SK-N-SH (cell line): Measurements from ENCODE around the gene LYRM4. TPM values are rescaled to one million over a fixed set of nuclear protein-coding genes. Genes with fewer than 3 reads are reported as not detected.

ENCODE experiments used
- CTCF ChIA-PET: fragments of 300-600, 350-600 bp; formaldehyde crosslinking; extraction: SDS; loops from one replicate; lab custom pipeline; 2021; lab: Yijun Ruan, JAX
- POLR2A ChIA-PET: fragments of 350-600 bp; sonication (Branson Sonifier 250); formaldehyde crosslinking; extraction: SDS; loops from one replicate; lab custom pipeline; 2020; ENCODE audit warnings: antibody characterized with exemption, inconsistent platforms; lab: Yijun Ruan, JAX
- DNase-seq: peaks from one replicate; pipeline ENCODE4 v3.0.0; 2012
- H2AFZ ChIP-seq: fragments of 200-600 bp; sonication (generic); 2 replicates; pipeline ENCODE4 v1.8.1; 2016; ENCODE audit warnings: antibody characterized with exemption, mild to moderate bottlenecking, low read depth
- H3F3A ChIP-seq: fragments of 200-600 bp; sonication (generic); replicated peaks from 2 replicates; pipeline ENCODE3; 2016; ENCODE audit warnings: antibody characterized with exemption, mild to moderate bottlenecking; ENCODE audit not compliant: insufficient read depth
- H3K27ac ChIP-seq, 2 experiments: fragments of 200-500 bp in 1 of 2; fragments of 200-600 bp in 1 of 2; sonication (Bioruptor generic) in 1 of 2; sonication (generic), shearing (Covaris generic) in 1 of 2; 2 replicates each; pipeline versions ENCODE4 v1.5.1 to v1.6.1; 2014 to 2016; ENCODE audit warnings: low read depth in 2 of 2, inconsistent platforms in 1 of 2, low read length in 1 of 2, mild to moderate bottlenecking in 1 of 2, mixed read lengths in 1 of 2
- H3K27me3 ChIP-seq: fragments of 200-600 bp; sonication (generic), shearing (Covaris generic); 2 replicates; pipeline ENCODE4 v1.6.1; 2016; ENCODE audit warnings: mixed run types; ENCODE audit not compliant: insufficient read depth
- H3K36me3 ChIP-seq, 2 experiments: fragments of 200-500 bp in 1 of 2; fragments of 200-600 bp in 1 of 2; sonication (Bioruptor generic) in 1 of 2; sonication (generic) in 1 of 2; replicated peaks in 1 of 2; 2 replicates each; pipeline versions ENCODE3 to v1.5.1; 2014 to 2016; ENCODE audit warnings: low read length in 1 of 2, mild to moderate bottlenecking in 1 of 2; ENCODE audit not compliant: insufficient read depth in 2 of 2, control insufficient read depth in 1 of 2
- H3K4me1 ChIP-seq, 2 experiments: fragments of 200-500 bp in 1 of 2; fragments of 200-600 bp in 1 of 2; sonication (Bioruptor generic) in 1 of 2; sonication (generic), shearing (Covaris generic) in 1 of 2; 2 replicates each; pipeline versions ENCODE4 v1.5.1 to v1.6.1; 2014 to 2016; ENCODE audit warnings: low read depth in 1 of 2, low read length in 1 of 2, mixed run types in 1 of 2; ENCODE audit not compliant: insufficient read depth in 2 of 2, control insufficient read depth in 1 of 2
- H3K4me2 ChIP-seq: fragments of 200-600 bp; sonication (generic), shearing (Covaris generic); 2 replicates; pipeline ENCODE4 v1.6.1; 2017; ENCODE audit warnings: mixed run types
- H3K4me3 ChIP-seq, 2 experiments: fragments of 200-500 bp in 1 of 2; fragments of 200-600 bp in 1 of 2; sonication (Bioruptor generic) in 1 of 2; sonication (generic), shearing (Covaris generic) in 1 of 2; 2 replicates each; pipeline versions ENCODE4 v1.5.1 to v1.8.1; 2014 to 2016; ENCODE audit warnings: low read depth in 2 of 2, inconsistent platforms in 1 of 2, low read length in 1 of 2, mild to moderate bottlenecking in 1 of 2, mixed read lengths in 1 of 2, moderate library complexity in 1 of 2
- H3K79me2 ChIP-seq: fragments of 200-600 bp; sonication (generic); 2 replicates; pipeline ENCODE4 v1.8.1; 2017; ENCODE audit warnings: mild to moderate bottlenecking; ENCODE audit not compliant: insufficient read depth
- H3K9ac ChIP-seq: fragments of 200-600 bp; sonication (generic); 2 replicates; pipeline ENCODE4 v1.6.1; 2017; ENCODE audit warnings: mixed run types
- H3K9me2 ChIP-seq: fragments of 200-600 bp; sonication (generic); 2 replicates; pipeline ENCODE4 v1.6.1; 2017; ENCODE audit warnings: mixed run types
- H3K9me3 ChIP-seq: fragments of 200-600 bp; sonication (generic); 2 replicates; pipeline ENCODE4 v1.6.1; 2017; ENCODE audit warnings: mixed run types, mild to moderate bottlenecking, moderate library complexity
- H4K20me1 ChIP-seq: fragments of 200-600 bp; sonication (generic); 2 replicates; pipeline ENCODE4 v1.6.1; 2017; ENCODE audit warnings: mild to moderate bottlenecking, mixed run types; ENCODE audit not compliant: insufficient read depth
- CHD2 ChIP-seq: fragments of 150-350 bp; IDR thresholded peaks from 2 replicates; pipeline ENCODE4 v1.6.1; 2018; ENCODE audit warnings: low read length; ENCODE audit not compliant: partially characterized antibody
- CTCF ChIP-seq: fragments of 200-600 bp; sonication (generic); IDR thresholded peaks from 2 replicates; pipeline ENCODE4 v1.6.1; 2017; ENCODE audit warnings: antibody characterized with exemption, mild to moderate bottlenecking, moderate library complexity
- EP300 ChIP-seq, 2 experiments: IDR thresholded peaks; 2 replicates each; pipeline versions ENCODE4 v1.4.0 to v1.6.1; 2012; ENCODE audit warnings: borderline replicate concordance in 1 of 2, low read depth in 1 of 2, low read length in 1 of 2
- FOSL2 ChIP-seq: IDR thresholded peaks from 2 replicates; pipeline ENCODE4 v1.4.0; 2012; ENCODE audit warnings: low read depth, mild to moderate bottlenecking, moderate library complexity, borderline replicate concordance
- GATA2 ChIP-seq: sonication (generic); formaldehyde crosslinking; IDR thresholded peaks from 2 replicates; pipeline ENCODE4 v1.5.0; 2020; ENCODE audit warnings: mild to moderate bottlenecking, missing genetic modification reagents
- JUND ChIP-seq: IDR thresholded peaks from 2 replicates; pipeline ENCODE4 v1.4.0; 2012
- NFIC ChIP-seq: IDR thresholded peaks from 2 replicates; pipeline ENCODE4 v1.4.0; 2012; ENCODE audit warnings: borderline replicate concordance
- NRF1 ChIP-seq: IDR thresholded peaks from 2 replicates; pipeline ENCODE4 v1.6.1; 2012; ENCODE audit warnings: low read depth, mild to moderate bottlenecking, low read length
- PBX3 ChIP-seq: IDR thresholded peaks from 2 replicates; pipeline ENCODE4; 2012
- RFX5 ChIP-seq: IDR thresholded peaks from 2 replicates; pipeline ENCODE4 v1.6.1; 2012; ENCODE audit warnings: mild to moderate bottlenecking, improper control_type of control experiment, low read length
- TAF1 ChIP-seq: IDR thresholded peaks from 2 replicates; pipeline ENCODE4 v1.6.1; 2012; ENCODE audit warnings: low read depth, mild to moderate bottlenecking, low read length, moderate library complexity, borderline replicate concordance
- USF2 ChIP-seq: fragments of 150-350 bp; IDR thresholded peaks from 2 replicates; pipeline ENCODE4 v1.6.1; 2017; ENCODE audit warnings: antibody characterized with exemption, low read length, low read depth, borderline replicate concordance
- WGBS: methylation state at CpG from one replicate; pipeline ENCODE4 v1.1.6; 2017; ENCODE audit warnings: low lambda C conversion rate; 5-methylcytosine and 5-hydroxymethylcytosine counted together
- polyA plus RNA-seq, 3 experiments: library from polyadenylated mRNA; depleted of rRNA; stranded (reverse); fragments of >200 nt; gene quantifications; 2 replicates each; pipeline ENCODE4 v1.2.3, GENCODE V29; 2012
- TF ChIP-seq, protein P1 (sequence below): IDR thresholded peaks from 2 replicates; pipeline ENCODE4 v1.4.0; 2012; ENCODE audit warnings: low read depth
- TF ChIP-seq, protein P2 (sequence below): IDR thresholded peaks from 2 replicates; pipeline ENCODE4 v1.6.1; 2012; ENCODE audit warnings: mild to moderate bottlenecking, low read depth, low read length, moderate library complexity

The LYRM4 gene
- polyA plus RNA-seq, 1 of the 3 experiments (the other 2 are of a cell fraction) = 37.2 TPM

- Histone ChIP-seq H3K9ac (no peak overlapping the region), H3K4me1 (no peaks in the 10 kb centered on the region; a peak in 1 of 4 replicates), H3K9me2 (no peaks in the 10 kb centered on the region), H3K27me3 (no peaks in the 10 kb centered on the region), H4K20me1 (no peaks in the 10 kb centered on the region), H3F3A (no peaks in the 10 kb centered on the region), H3K79me2 (peaks cover 4% of the 10 kb centered on the region; the same call in 1 of the 2 replicates), H3K9me3 (no peaks in the 10 kb centered on the region), H3K4me2 (no peak overlapping the region), H3K36me3 (peaks cover 0 to 3% of the 10 kb centered on the region in 2 experiments), H3K4me3 (no peak overlapping the region), H3K27ac (no peak overlapping the region), H2AFZ (no peak overlapping the region)
- ChIA-PET POLR2A (no interaction called here), CTCF (interaction anchor here (0.9 kb wide), 1 partner anchor 135 kb away, joined by 3 read pairs; no protein-coding TSS in a partner anchor)
- no peak for DNase-seq
- TF ChIP-seq PBX3 = no peak
- no peak for TF ChIP-seq GATA2
- no peak for TF ChIP-seq CHD2
- no peak for TF ChIP-seq JUND
- no peak for TF ChIP-seq FOSL2
- no peak for TF ChIP-seq NRF1
- TF ChIP-seq RFX5 = no peak
- TF ChIP-seq CTCF = no peak
- no peak for TF ChIP-seq TAF1
- TF ChIP-seq, protein P1, sequence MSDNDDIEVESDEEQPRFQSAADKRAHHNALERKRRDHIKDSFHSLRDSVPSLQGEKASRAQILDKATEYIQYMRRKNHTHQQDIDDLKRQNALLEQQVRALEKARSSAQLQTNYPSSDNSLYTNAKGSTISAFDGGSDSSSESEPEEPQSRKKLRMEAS = no peak
- no peak for TF ChIP-seq USF2
- no peak for TF ChIP-seq EP300 (IDR thresholded peaks at IDR 0.05; ENCODE audit: borderline replicate concordance in 1 of 2, low read depth in 1 of 2, low read length in 1 of 2)
- no peak for TF ChIP-seq NFIC
- TF ChIP-seq, protein P2, sequence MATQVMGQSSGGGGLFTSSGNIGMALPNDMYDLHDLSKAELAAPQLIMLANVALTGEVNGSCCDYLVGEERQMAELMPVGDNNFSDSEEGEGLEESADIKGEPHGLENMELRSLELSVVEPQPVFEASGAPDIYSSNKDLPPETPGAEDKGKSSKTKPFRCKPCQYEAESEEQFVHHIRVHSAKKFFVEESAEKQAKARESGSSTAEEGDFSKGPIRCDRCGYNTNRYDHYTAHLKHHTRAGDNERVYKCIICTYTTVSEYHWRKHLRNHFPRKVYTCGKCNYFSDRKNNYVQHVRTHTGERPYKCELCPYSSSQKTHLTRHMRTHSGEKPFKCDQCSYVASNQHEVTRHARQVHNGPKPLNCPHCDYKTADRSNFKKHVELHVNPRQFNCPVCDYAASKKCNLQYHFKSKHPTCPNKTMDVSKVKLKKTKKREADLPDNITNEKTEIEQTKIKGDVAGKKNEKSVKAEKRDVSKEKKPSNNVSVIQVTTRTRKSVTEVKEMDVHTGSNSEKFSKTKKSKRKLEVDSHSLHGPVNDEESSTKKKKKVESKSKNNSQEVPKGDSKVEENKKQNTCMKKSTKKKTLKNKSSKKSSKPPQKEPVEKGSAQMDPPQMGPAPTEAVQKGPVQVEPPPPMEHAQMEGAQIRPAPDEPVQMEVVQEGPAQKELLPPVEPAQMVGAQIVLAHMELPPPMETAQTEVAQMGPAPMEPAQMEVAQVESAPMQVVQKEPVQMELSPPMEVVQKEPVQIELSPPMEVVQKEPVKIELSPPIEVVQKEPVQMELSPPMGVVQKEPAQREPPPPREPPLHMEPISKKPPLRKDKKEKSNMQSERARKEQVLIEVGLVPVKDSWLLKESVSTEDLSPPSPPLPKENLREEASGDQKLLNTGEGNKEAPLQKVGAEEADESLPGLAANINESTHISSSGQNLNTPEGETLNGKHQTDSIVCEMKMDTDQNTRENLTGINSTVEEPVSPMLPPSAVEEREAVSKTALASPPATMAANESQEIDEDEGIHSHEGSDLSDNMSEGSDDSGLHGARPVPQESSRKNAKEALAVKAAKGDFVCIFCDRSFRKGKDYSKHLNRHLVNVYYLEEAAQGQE = no peak
- WGBS = 87% methylated on average over 3 of the region's 3 CpGs
Observed at GRCh38 chr6:5278565-5279120, 17.9 kb upstream of the LYRM4 start.
